Neural crest cell (in vitro differentiated cells): Measurements from ENCODE around the gene TMEM151A. TPM values are rescaled to one million over a fixed set of nuclear protein-coding genes. Genes with fewer than 3 reads are reported as not detected.

Source experiments
- DNase-seq: peaks from one replicate; pipeline ENCODE4 v3.0.0; 2021; ENCODE audit warnings: low read depth, mixed read lengths, low spot score
- H3K27ac Mint-ChIP-seq: one replicate; pipeline ENCODE4 v1.8.0; 2021; ENCODE audit warnings: mild to moderate bottlenecking, mixed read lengths; ENCODE audit not compliant: unreplicated experiment
- H3K27me3 Mint-ChIP-seq: 2 replicates; pipeline ENCODE4 v1.8.0; 2021; ENCODE audit warnings: low read depth, mild to moderate bottlenecking, mixed read lengths
- H3K36me3 Mint-ChIP-seq: 2 replicates; pipeline ENCODE4 v1.8.0; 2021; ENCODE audit warnings: low read depth, mild to moderate bottlenecking, mixed read lengths
- H3K4me1 Mint-ChIP-seq: 2 replicates; pipeline ENCODE4 v1.8.0; 2021; ENCODE audit warnings: mixed read lengths
- H3K4me3 Mint-ChIP-seq: one replicate; pipeline ENCODE4 v1.8.0; 2021; ENCODE audit warnings: mild to moderate bottlenecking, mixed read lengths
- H3K9me3 Mint-ChIP-seq: 2 replicates; pipeline ENCODE4 v1.8.0; 2021; ENCODE audit warnings: mixed read lengths
- CTCF ChIP-seq: fragments of 200-600 bp; sonication (generic); conservative IDR thresholded peaks from 2 replicates; pipeline ENCODE4 v1.5.0; 2021; ENCODE audit warnings: antibody characterized with exemption, mild to moderate bottlenecking
- total RNA-seq: library from RNA; stranded (reverse); gene quantifications from 2 replicates; pipeline ENCODE4 v1.2.1, GENCODE V29; 2021

Gene TMEM151A
- total RNA-seq, 1 donor from 2014 or later = 1.0 TPM

- H3K4me1 Mint-ChIP-seq = peaks cover 33% of the 10 kb centered on the region
- no peak for TF ChIP-seq CTCF
- H3K27ac Mint-ChIP-seq = no peak overlapping the region
- H3K4me3 Mint-ChIP-seq = peak overlapping the region; percentile 90
- no peaks in the 10 kb centered on the region for H3K9me3 Mint-ChIP-seq
- DNase-seq = no peak
- H3K36me3 Mint-ChIP-seq = no peaks in the 10 kb centered on the region
- peaks cover 50% of the 10 kb centered on the region for H3K27me3 Mint-ChIP-seq
Measured at GRCh38 chr11:66291303-66291705, 390 bp upstream of the TMEM151A start.

- Mint-ChIP-seq H3K4me3 (peak overlapping the region; percentile 75), H3K27ac (no peak overlapping the region), H3K36me3 (no peaks in the 10 kb centered on the region), H3K4me1 (peaks cover 33% of the 10 kb centered on the region), H3K27me3 (peaks cover 61% of the 10 kb centered on the region), H3K9me3 (no peaks in the 10 kb centered on the region)
- no peak for DNase-seq
- TF ChIP-seq CTCF = no peak
Measured at GRCh38 chr11:66292543-66293332, 1.0 kb downstream of the TMEM151A start.

- Mint-ChIP-seq H3K36me3 (no peaks in the 10 kb centered on the region), H3K4me1 (peaks cover 29% of the 10 kb centered on the region), H3K27ac (no peak overlapping the region), H3K27me3 (peaks cover 64% of the 10 kb centered on the region), H3K4me3 (peak overlapping the region; percentile 71), H3K9me3 (no peaks in the 10 kb centered on the region)
- TF ChIP-seq CTCF = no peak
- DNase-seq = no peak
Measured at GRCh38 chr11:66293352-66293751, 1.7 kb downstream of the TMEM151A start.

- peaks cover 26% of the 10 kb centered on the region for H3K4me1 Mint-ChIP-seq
- no peak for DNase-seq
- no peak overlapping the region for H3K27ac Mint-ChIP-seq
- H3K4me3 Mint-ChIP-seq = peak overlapping the region; percentile 71
- H3K27me3 Mint-ChIP-seq = peaks cover 62% of the 10 kb centered on the region
- TF ChIP-seq CTCF = no peak
- H3K36me3 Mint-ChIP-seq = no peaks in the 10 kb centered on the region
- no peaks in the 10 kb centered on the region for H3K9me3 Mint-ChIP-seq
Measured at GRCh38 chr11:66293777-66294625, 2.3 kb downstream of the TMEM151A start.

GRCh38 chr11:66294626-66295620 is 3.2 kb downstream of the TMEM151A start:
- no peak for TF ChIP-seq CTCF
- no peak for DNase-seq
- peaks cover 56% of the 10 kb centered on the region for H3K27me3 Mint-ChIP-seq
- no peak overlapping the region for H3K27ac Mint-ChIP-seq
- no peaks in the 10 kb centered on the region for H3K9me3 Mint-ChIP-seq
- no peaks in the 10 kb centered on the region for H3K36me3 Mint-ChIP-seq
- peaks cover 17% of the 10 kb centered on the region for H3K4me1 Mint-ChIP-seq
- H3K4me3 Mint-ChIP-seq = no peak overlapping the region
